HG02763 (cell line): Measurements from ENCODE around the gene CTIF.

Source experiments
- ATAC-seq: cut with Tn5 transposase; IDR thresholded peaks from one replicate; pipeline ENCODE4 v1.9.1; 2021; ENCODE audit warnings: mild to moderate bottlenecking, moderate library complexity; ENCODE audit not compliant: unreplicated experiment

Gene CTIF

GRCh38 chr18:48887905-48888772, 349.3 kb downstream of the CTIF start:
- no peak for ATAC-seq

- ATAC-seq: no peak
Measured at GRCh38 chr18:48888773-48889080, 349.9 kb downstream of the CTIF start.

- ATAC-seq: no peak
Measured at GRCh38 chr18:48889115-48889941, 350.5 kb downstream of the CTIF start.

GRCh38 chr18:48889981-48890762, 351.3 kb downstream of the CTIF start:
- ATAC-seq: no peak

- no peak for ATAC-seq
Measured at GRCh38 chr18:48891721-48892120, 352.9 kb downstream of the CTIF start.

- no peak for ATAC-seq
Measured at GRCh38 chr18:48892146-48892855, 353.5 kb downstream of the CTIF start.

- no peak for ATAC-seq
Measured at GRCh38 chr18:48893061-48893607, 354.3 kb downstream of the CTIF start.

- no peak for ATAC-seq
Measured at GRCh38 chr18:48893608-48894600, 355.1 kb downstream of the CTIF start.

- ATAC-seq: no peak
Measured at GRCh38 chr18:48894799-48895346, 356.0 kb downstream of the CTIF start.

- no peak for ATAC-seq
Measured at GRCh38 chr18:48896326-48896874, 357.6 kb downstream of the CTIF start.

- ATAC-seq: no peak
Measured at GRCh38 chr18:48896875-48897511, 358.2 kb downstream of the CTIF start.

- ATAC-seq: no peak
Measured at GRCh38 chr18:48897531-48897930, 358.7 kb downstream of the CTIF start.

GRCh38 chr18:48898521-48898920, 359.7 kb downstream of the CTIF start:
- no peak for ATAC-seq

- ATAC-seq: no peak
Measured at GRCh38 chr18:48899558-48900174, 360.8 kb downstream of the CTIF start.

GRCh38 chr18:48900469-48900868, 361.6 kb downstream of the CTIF start:
- no peak for ATAC-seq

- ATAC-seq: no peak
Measured at GRCh38 chr18:48901145-48902022, 362.6 kb downstream of the CTIF start.
